Fibroblast of mammary gland (primary cell): Measurements from ENCODE around the gene HRH3.

Experiments used
- DNase-seq: peaks from one replicate; pipeline ENCODE4 v3.0.0-alpha.2; 2010; ENCODE audit warnings: low read depth
- H3K4me3 ChIP-seq: 2 replicates; pipeline ENCODE4 v1.5.1; 2011; ENCODE audit warnings: low read depth, mild to moderate bottlenecking, low read length, moderate library complexity; ENCODE audit not compliant: control insufficient read depth
- TF ChIP-seq, protein P1 (sequence below): conservative IDR thresholded peaks from 2 replicates; pipeline ENCODE4 v1.5.1; 2011; ENCODE audit warnings: low read depth, low read length, inconsistent platforms; ENCODE audit not compliant: control insufficient read depth, insufficient read depth

Gene HRH3

DNA sequence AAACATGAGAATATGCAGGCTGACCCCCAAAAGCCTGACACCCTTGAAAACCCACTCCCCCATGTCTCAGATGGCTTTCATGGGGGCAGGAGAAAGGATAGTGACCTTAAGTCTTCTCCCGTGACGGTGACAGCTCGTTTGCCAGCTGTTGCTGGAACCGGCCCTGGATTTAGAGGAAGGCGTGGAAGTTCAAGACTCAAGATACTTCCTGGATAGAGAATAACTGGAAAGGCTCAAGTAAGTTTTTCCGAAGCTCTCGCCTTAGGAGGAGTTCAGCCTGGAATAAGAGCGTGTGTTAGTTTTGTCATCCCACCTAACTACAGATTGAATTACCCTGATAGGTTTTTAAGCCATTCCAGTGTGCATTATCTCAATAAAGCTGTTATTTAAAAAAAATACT, 48.8 kb downstream of the HRH3 start:
- TF ChIP-seq, protein P1, sequence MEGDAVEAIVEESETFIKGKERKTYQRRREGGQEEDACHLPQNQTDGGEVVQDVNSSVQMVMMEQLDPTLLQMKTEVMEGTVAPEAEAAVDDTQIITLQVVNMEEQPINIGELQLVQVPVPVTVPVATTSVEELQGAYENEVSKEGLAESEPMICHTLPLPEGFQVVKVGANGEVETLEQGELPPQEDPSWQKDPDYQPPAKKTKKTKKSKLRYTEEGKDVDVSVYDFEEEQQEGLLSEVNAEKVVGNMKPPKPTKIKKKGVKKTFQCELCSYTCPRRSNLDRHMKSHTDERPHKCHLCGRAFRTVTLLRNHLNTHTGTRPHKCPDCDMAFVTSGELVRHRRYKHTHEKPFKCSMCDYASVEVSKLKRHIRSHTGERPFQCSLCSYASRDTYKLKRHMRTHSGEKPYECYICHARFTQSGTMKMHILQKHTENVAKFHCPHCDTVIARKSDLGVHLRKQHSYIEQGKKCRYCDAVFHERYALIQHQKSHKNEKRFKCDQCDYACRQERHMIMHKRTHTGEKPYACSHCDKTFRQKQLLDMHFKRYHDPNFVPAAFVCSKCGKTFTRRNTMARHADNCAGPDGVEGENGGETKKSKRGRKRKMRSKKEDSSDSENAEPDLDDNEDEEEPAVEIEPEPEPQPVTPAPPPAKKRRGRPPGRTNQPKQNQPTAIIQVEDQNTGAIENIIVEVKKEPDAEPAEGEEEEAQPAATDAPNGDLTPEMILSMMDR = no peak
- H3K4me3 ChIP-seq = no peak overlapping the region
- no peak for DNase-seq

GRCh38 chr20:62170536-62170935, 49.5 kb downstream of the HRH3 start:
- no peak for DNase-seq
- TF ChIP-seq, protein P1 = no peak
- no peak overlapping the region for H3K4me3 ChIP-seq

GRCh38 chr20:62168890-62169435, 51.1 kb downstream of the HRH3 start:
- TF ChIP-seq, protein P1 = no peak
- no peak overlapping the region for H3K4me3 ChIP-seq
- no peak for DNase-seq

- no peak for DNase-seq
- H3K4me3 ChIP-seq = no peak overlapping the region
- TF ChIP-seq, protein P1 = no peak
Observed at GRCh38 chr20:62168061-62168460, 52.0 kb downstream of the HRH3 start.

- DNase-seq = no peak
- TF ChIP-seq, protein P1 = no peak
- H3K4me3 ChIP-seq = no peak overlapping the region
Observed at GRCh38 chr20:62167474-62167873, 52.6 kb downstream of the HRH3 start.

DNA sequence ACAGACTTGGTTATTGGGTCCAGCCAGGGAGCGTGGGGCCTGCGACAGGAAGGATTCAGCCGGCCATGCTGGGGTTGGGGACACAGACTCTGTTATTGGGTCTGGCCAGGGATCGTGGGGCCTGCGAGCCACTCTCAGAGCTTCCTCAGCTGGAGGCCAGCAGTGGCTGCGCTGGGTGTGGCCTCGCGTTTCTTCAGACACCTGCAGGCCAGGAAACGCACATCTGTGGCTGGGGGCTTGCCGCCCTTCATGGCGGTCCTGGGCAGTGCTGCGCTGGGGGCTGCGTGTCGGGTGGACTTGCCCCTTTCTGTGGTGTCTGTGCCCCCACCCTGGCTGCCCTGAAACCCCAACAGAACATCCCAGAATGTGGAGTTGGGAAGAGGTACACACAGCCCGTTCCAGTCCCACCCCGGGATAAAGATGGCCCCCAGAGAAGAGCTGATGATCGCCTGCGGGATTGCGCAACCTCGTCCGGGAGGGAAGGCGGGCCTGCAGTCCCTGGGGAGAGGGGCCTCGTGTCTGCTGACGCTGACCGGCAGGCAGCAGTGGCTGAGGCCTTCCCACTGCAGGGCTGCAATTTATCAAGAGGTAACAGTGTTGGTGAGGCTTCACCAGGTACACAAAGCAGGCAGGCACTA, 54.2 kb downstream of the HRH3 start:
- peak; percentile 64 for DNase-seq
- H3K4me3 ChIP-seq = no peak overlapping the region
- TF ChIP-seq, protein P1 = no peak
